ENCODE results near the gene AVL9. TPM values are rescaled to one million over a fixed set of nuclear protein-coding genes. Genes with fewer than 3 reads are reported as not detected.

Gene AVL9
- total RNA-seq, 1 donor from 2014 or later, result 25.5 TPM

DNA sequence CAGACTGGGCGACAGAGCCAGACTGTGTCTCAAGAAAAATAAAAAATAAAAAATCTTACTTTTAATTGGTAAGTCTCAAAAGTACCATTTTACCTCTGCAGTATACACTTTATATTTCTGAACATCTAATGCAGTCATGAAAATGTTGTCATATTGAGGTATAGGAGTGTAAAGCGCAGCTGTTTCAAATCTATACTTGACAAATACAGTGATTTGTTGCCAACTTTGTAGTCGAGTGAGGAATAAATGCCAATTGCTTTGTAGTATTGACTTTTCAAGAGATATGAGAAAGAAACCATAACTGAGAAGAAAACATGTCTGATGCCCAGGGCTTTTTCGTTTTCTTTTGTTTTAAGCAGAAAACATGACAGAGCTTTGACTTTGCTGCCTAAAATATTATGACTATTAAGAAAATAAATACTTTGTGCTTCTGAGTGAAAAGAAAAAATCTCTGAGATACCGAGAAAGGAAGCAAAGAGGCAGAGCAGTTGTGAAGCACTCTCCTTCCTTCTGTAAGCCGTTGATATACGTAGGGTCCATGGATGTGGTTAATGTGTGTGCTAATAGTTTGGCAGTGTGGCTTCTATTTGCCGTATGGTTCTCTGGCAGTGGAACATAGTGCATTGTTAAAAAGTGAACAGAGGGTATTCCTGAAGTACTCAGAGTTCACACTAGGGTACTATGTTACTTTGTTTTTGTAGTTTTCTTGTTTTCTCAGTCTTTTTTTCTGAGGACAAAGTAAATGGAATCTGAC lies 38.2 kb downstream of the AVL9 start:
- TF ChIP-seq POLR2A (IDR thresholded peaks at IDR 0.05) (no peak), POLR2AphosphoS5 (IDR thresholded peaks at IDR 0.05; ENCODE audit: insufficient read depth in 1 of 2, low read depth in 1 of 2) (no peak), CTCF (IDR thresholded peaks at IDR 0.05) (no peak)
- DNase-seq (ENCODE audit: extremely low spot score in 2 of 2), result no peak
- Histone ChIP-seq H3K4me3 (no peak overlapping the region), H3K27ac (no peak overlapping the region), H3K27me3 (no peaks in the 10 kb centered on the region), H3K9me3 (no peaks in the 10 kb centered on the region), H3K4me1 (peaks cover 28% of the 10 kb centered on the region), H3K36me3 (no peaks in the 10 kb centered on the region)
- intact Hi-C loops (cut with DNase I), result no loop called here

DNA sequence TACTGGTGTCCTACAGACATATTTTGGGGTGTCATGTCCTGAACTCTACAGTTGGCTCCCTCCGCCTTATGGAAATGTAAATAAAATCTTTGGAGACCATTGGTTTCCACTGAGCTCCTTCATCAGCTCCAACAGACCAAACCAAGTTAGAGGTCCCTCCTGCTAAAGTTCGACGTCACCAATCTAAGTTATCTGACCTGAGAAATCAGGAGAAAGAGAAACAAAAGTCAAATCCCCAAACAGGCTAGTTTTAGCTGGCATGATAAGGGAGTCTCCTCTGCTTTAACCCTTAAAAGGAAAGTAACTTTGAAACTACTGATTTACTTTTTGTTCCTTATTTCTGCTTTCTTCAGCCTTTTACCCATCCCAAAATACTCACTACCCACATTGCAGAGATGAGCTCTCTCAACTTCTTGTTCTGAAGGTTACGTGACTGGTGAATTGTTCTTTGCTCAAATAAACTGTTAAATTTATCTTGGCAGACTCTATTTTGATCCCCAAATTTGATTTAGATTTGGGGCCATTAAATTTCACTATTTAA lies 39.9 kb downstream of the AVL9 start:
- intact Hi-C loops (cut with DNase I), result no loop called here
- no peak for DNase-seq (ENCODE audit: extremely low spot score in 2 of 2)
- Histone ChIP-seq H3K4me1 (peaks cover 28% of the 10 kb centered on the region), H3K4me3 (no peak overlapping the region), H3K36me3 (no peaks in the 10 kb centered on the region), H3K27me3 (no peaks in the 10 kb centered on the region), H3K27ac (no peak overlapping the region), H3K9me3 (no peaks in the 10 kb centered on the region)
- TF ChIP-seq CTCF (IDR thresholded peaks at IDR 0.05), result no peak
- TF ChIP-seq POLR2A (IDR thresholded peaks at IDR 0.05), result no peak
- no peak for TF ChIP-seq POLR2AphosphoS5 (IDR thresholded peaks at IDR 0.05; ENCODE audit: insufficient read depth in 1 of 2, low read depth in 1 of 2)

- Histone ChIP-seq H3K27ac (no peak overlapping the region), H3K4me3 (no peak overlapping the region), H3K36me3 (no peaks in the 10 kb centered on the region), H3K4me1 (peaks cover 28% of the 10 kb centered on the region), H3K9me3 (no peaks in the 10 kb centered on the region), H3K27me3 (no peaks in the 10 kb centered on the region)
- DNase-seq (ENCODE audit: extremely low spot score in 2 of 2), result no peak
- intact Hi-C loops (cut with DNase I), result no loop called here
- TF ChIP-seq POLR2AphosphoS5 (IDR thresholded peaks at IDR 0.05; ENCODE audit: insufficient read depth in 1 of 2, low read depth in 1 of 2) (no peak), POLR2A (IDR thresholded peaks at IDR 0.05) (no peak), CTCF (IDR thresholded peaks at IDR 0.05) (no peak)
Measured at GRCh38 chr7:32536016-32536415, 40.7 kb downstream of the AVL9 start.

DNA sequence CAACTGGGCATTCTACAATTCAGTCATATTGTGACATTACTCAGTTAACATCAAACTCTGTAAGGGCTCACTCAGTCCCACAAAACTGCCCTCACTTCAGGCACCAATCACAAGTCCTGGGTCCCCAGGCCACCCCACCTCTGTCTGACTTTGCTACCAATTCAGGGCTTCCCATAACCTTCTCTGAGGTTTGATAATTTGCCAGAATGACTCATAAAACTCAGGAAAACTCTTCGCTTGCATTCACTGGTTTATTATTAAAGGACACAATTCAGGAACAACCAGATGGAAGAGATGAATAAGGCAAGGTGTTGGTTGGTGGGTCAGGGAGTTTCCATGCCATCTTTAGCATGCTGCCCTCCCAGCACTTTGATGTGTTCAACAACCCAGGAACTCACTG lies 41.3 kb downstream of the AVL9 start:
- H3K4me1 ChIP-seq, result peaks cover 25% of the 10 kb centered on the region
- no peak for DNase-seq (ENCODE audit: extremely low spot score in 2 of 2)
- no peak for TF ChIP-seq POLR2A (IDR thresholded peaks at IDR 0.05)
- TF ChIP-seq POLR2AphosphoS5 (IDR thresholded peaks at IDR 0.05; ENCODE audit: insufficient read depth in 1 of 2, low read depth in 1 of 2), result no peak
- H3K9me3 ChIP-seq, result no peaks in the 10 kb centered on the region
- H3K4me3 ChIP-seq, result no peak overlapping the region
- H3K36me3 ChIP-seq, result no peaks in the 10 kb centered on the region
- no peaks in the 10 kb centered on the region for H3K27me3 ChIP-seq
- intact Hi-C loops (cut with DNase I), result no loop called here
- no peak overlapping the region for H3K27ac ChIP-seq

- Histone ChIP-seq H3K4me1 (peaks cover 20% of the 10 kb centered on the region), H3K27ac (no peak overlapping the region), H3K36me3 (no peaks in the 10 kb centered on the region), H3K4me3 (no peak overlapping the region), H3K9me3 (no peaks in the 10 kb centered on the region), H3K27me3 (no peaks in the 10 kb centered on the region)
- DNase-seq (ENCODE audit: extremely low spot score in 2 of 2), result no peak
- intact Hi-C loops (cut with DNase I), result no loop called here
- no peak for TF ChIP-seq CTCF (IDR thresholded peaks at IDR 0.05)
- no peak for TF ChIP-seq POLR2A (IDR thresholded peaks at IDR 0.05)
- TF ChIP-seq POLR2AphosphoS5 (IDR thresholded peaks at IDR 0.05; ENCODE audit: insufficient read depth in 1 of 2, low read depth in 1 of 2), result no peak
Measured at GRCh38 chr7:32537760-32538159, 42.5 kb downstream of the AVL9 start.

Data from vagina (tissue), 2 donors.